H1 (cell line): ENCODE data around the gene NUP43. TPM values are rescaled to one million over a fixed set of nuclear protein-coding genes. Genes with fewer than 3 reads are reported as not detected.
"Not testable (repeated sequence)": the region's sequence is repeated elsewhere in the genome, so short reads cannot be mapped to it uniquely, and the experiment has no call there.

Experiments used
- CTCF ChIA-PET: fragments of 300-600 bp; sonication (Branson Sonifier 250); formaldehyde crosslinking; loops from one replicate; lab custom pipeline; 2021; ENCODE audit not compliant: partially characterized antibody; lab: Charles Lee
- POLR2A ChIA-PET: fragments of 300-600 bp; sonication (Branson Sonifier 250); formaldehyde crosslinking; loops from one replicate; lab custom pipeline; 2021; ENCODE audit warnings: inconsistent platforms; ENCODE audit not compliant: partially characterized antibody; lab: Charles Lee
- DNase-seq, 2 experiments: peaks; one replicate each; pipeline versions ENCODE4 v3.0.0 to v3.0.0-alpha.2; 2010 to 2022; ENCODE audit warnings: low spot score in 2 of 2, low read depth in 1 of 2, mixed read lengths in 1 of 2
- FAIRE-seq: peaks from 2 replicates; lab custom pipeline; 2011; peaks lifted over from hg19 to GRCh38; lab: Jason Lieb, UNC
- H2AFZ ChIP-seq: 2 replicates; pipeline ENCODE4 v1.8.1; 2012; ENCODE audit warnings: low read length, inconsistent platforms
- H2AK5ac ChIP-seq: 2 replicates; pipeline ENCODE4 v1.6.1; 2013; ENCODE audit warnings: low read depth, low read length
- H2BK120ac ChIP-seq: replicated peaks from 2 replicates; pipeline ENCODE3; 2013; ENCODE audit warnings: low read depth, low read length, inconsistent platforms
- H2BK12ac ChIP-seq: 2 replicates; pipeline ENCODE4 v1.6.1; 2013; ENCODE audit warnings: low read depth, low read length
- H2BK15ac ChIP-seq: 2 replicates; pipeline ENCODE4 v1.6.1; 2013; ENCODE audit warnings: low read length
- H2BK20ac ChIP-seq: 2 replicates; pipeline ENCODE4 v1.6.1; 2013; ENCODE audit warnings: low read length
- H2BK5ac ChIP-seq: 2 replicates; pipeline ENCODE4 v1.6.1; 2013; ENCODE audit warnings: low read depth, low read length
- H3K14ac ChIP-seq: 2 replicates; pipeline ENCODE4 v1.6.1; 2013; ENCODE audit warnings: inconsistent platforms; ENCODE audit not compliant: insufficient read length
- H3K18ac ChIP-seq: 2 replicates; pipeline ENCODE4 v1.6.1; 2013; ENCODE audit warnings: low read length; ENCODE audit errors: extremely low read depth
- H3K23ac ChIP-seq: 2 replicates; pipeline ENCODE4 v1.6.1; 2013; ENCODE audit warnings: inconsistent platforms; ENCODE audit not compliant: insufficient read length
- H3K23me2 ChIP-seq: 2 replicates; pipeline ENCODE4 v1.6.1; 2013; ENCODE audit warnings: low read depth, low read length
- H3K27ac ChIP-seq: 2 replicates; pipeline ENCODE4 v1.6.1; 2011; ENCODE audit warnings: low read depth, low read length, inconsistent platforms
- H3K27me3 ChIP-seq, 4 experiments: replicated peaks in 1 of 4; 1 replicate in 1 of 4; 2 replicates in 3 of 4; pipeline versions ENCODE4 v1.6.1 to v1.8.1; 2011 to 2013; ENCODE audit warnings: low read length in 3 of 4, mild to moderate bottlenecking in 3 of 4, inconsistent platforms in 2 of 4, mixed read lengths in 2 of 4, moderate library complexity in 1 of 4; ENCODE audit not compliant: control insufficient read depth in 3 of 4, insufficient read depth in 3 of 4; ENCODE audit errors: extremely low read depth in 1 of 4
- H3K36me3 ChIP-seq, 4 experiments: 2 replicates each; pipeline versions ENCODE4 v1.6.1 to v1.8.1; 2011 to 2013; ENCODE audit warnings: mild to moderate bottlenecking in 4 of 4, low read length in 3 of 4, moderate library complexity in 2 of 4, control low read depth in 1 of 4, inconsistent platforms in 1 of 4; ENCODE audit not compliant: insufficient read depth in 4 of 4, control insufficient read depth in 2 of 4
- H3K4ac ChIP-seq: replicated peaks from 2 replicates; pipeline ENCODE3; 2013; ENCODE audit warnings: low read length, low read depth, mixed read lengths, inconsistent platforms; ENCODE audit not compliant: insufficient read length
- H3K4me1 ChIP-seq, 4 experiments: replicated peaks in 1 of 4; 1 replicate in 1 of 4; 2 replicates in 3 of 4; pipeline versions ENCODE4 v1.6.1 to v1.8.1; 2011 to 2013; ENCODE audit warnings: low read length in 3 of 4, inconsistent platforms in 2 of 4, mixed read lengths in 1 of 4; ENCODE audit not compliant: insufficient read depth in 4 of 4, control insufficient read depth in 3 of 4
- H3K4me2 ChIP-seq, 2 experiments: 2 replicates each; pipeline versions ENCODE4 v1.6.1 to v1.8.1; 2011 to 2013; ENCODE audit warnings: low read depth in 2 of 2, low read length in 2 of 2, control low read depth in 1 of 2, inconsistent platforms in 1 of 2, mild to moderate bottlenecking in 1 of 2; ENCODE audit not compliant: insufficient read depth in 1 of 2
- H3K4me3 ChIP-seq, 4 experiments: fragments of 200-600, 300-600 bp in 1 of 4; sonication (generic), shearing (Covaris generic), sonication (Bioruptor Twin) in 1 of 4; 2 replicates each; pipeline versions ENCODE4 v1.5.1 to v1.8.1; 2011 to 2016; ENCODE audit warnings: low read length in 4 of 4, low read depth in 3 of 4, control low read depth in 2 of 4, inconsistent platforms in 2 of 4, mild to moderate bottlenecking in 2 of 4, mixed read lengths in 1 of 4, moderate library complexity in 1 of 4; ENCODE audit not compliant: insufficient read depth in 2 of 4; ENCODE audit errors: extremely low read depth in 1 of 4
- H3K56ac ChIP-seq: replicated peaks from 2 replicates; pipeline ENCODE3; 2013; ENCODE audit warnings: low read depth, mild to moderate bottlenecking, mixed read lengths, low read length, inconsistent platforms; ENCODE audit not compliant: insufficient read length
- H3K79me1 ChIP-seq: 2 replicates; pipeline ENCODE4 v1.6.1; 2013; ENCODE audit warnings: low read depth, low read length, control low read depth
- H3K79me2 ChIP-seq, 2 experiments: 2 replicates each; pipeline versions ENCODE4 v1.6.1 to v1.8.1; 2012 to 2013; ENCODE audit warnings: low read length in 2 of 2, mild to moderate bottlenecking in 2 of 2, inconsistent platforms in 1 of 2; ENCODE audit not compliant: insufficient read depth in 2 of 2, control insufficient read depth in 1 of 2
- H3K9ac ChIP-seq, 4 experiments: replicated peaks in 1 of 4; 1 replicate in 1 of 4; 2 replicates in 3 of 4; pipeline versions ENCODE4 v1.6.1 to v1.8.1; 2011 to 2013; ENCODE audit warnings: low read depth in 3 of 4, low read length in 3 of 4, control low read depth in 2 of 4, mild to moderate bottlenecking in 2 of 4, moderate library complexity in 2 of 4, inconsistent platforms in 1 of 4; ENCODE audit errors: extremely low read depth in 1 of 4
- H3K9me3 ChIP-seq, 2 experiments: 2 replicates each; pipeline versions ENCODE4 v1.6.1 to v1.8.1; 2012 to 2013; ENCODE audit warnings: mild to moderate bottlenecking in 2 of 2, moderate library complexity in 2 of 2, control low read depth in 1 of 2, inconsistent platforms in 1 of 2, low read depth in 1 of 2, low read length in 1 of 2, mixed read lengths in 1 of 2; ENCODE audit not compliant: insufficient read depth in 2 of 2
- H4K20me1 ChIP-seq, 2 experiments: replicated peaks in 1 of 2; 2 replicates each; pipeline versions ENCODE3 to v1.8.1; 2011 to 2013; ENCODE audit warnings: inconsistent platforms in 2 of 2, low read length in 2 of 2, mild to moderate bottlenecking in 1 of 2; ENCODE audit not compliant: insufficient read depth in 2 of 2, control insufficient read depth in 1 of 2
- H4K5ac ChIP-seq: 2 replicates; pipeline ENCODE4 v1.6.1; 2013; ENCODE audit warnings: low read length, low read depth, mixed read lengths, inconsistent platforms; ENCODE audit not compliant: insufficient read length
- H4K8ac ChIP-seq: 2 replicates; pipeline ENCODE4 v1.8.0; 2013; ENCODE audit warnings: mild to moderate bottlenecking, moderate library complexity, low read length, inconsistent platforms; ENCODE audit not compliant: insufficient read depth; ENCODE audit errors: extremely low read depth
- H4K91ac ChIP-seq: replicated peaks from 2 replicates; pipeline ENCODE3; 2013; ENCODE audit warnings: low read length, mixed read lengths, inconsistent platforms; ENCODE audit not compliant: insufficient read length
- WGBS, 2 experiments: shearing (Covaris generic) in 1 of 2; methylation state at CpG; one replicate each; pipeline versions ENCODE4 v1.1.6 to v1.1.7; 2013 to 2015; ENCODE audit warnings: low lambda C conversion rate in 2 of 2, mixed read lengths in 2 of 2, inconsistent platforms in 1 of 2, low coverage in 1 of 2, missing lambda C conversion rate in 1 of 2; ENCODE audit not compliant: insufficient replicate concordance in 2 of 2, insufficient coverage in 1 of 2, insufficient read length in 1 of 2; ENCODE audit errors: extremely low coverage in 1 of 2, missing lambda C conversion rate in 1 of 2; 5-methylcytosine and 5-hydroxymethylcytosine counted together
- polyA plus RNA-seq, 7 experiments: library from polyadenylated mRNA; depleted of rRNA in 3 of 7; stranded (reverse) in 5 of 7; unstranded in 2 of 7; fragments of >200 nt in 5 of 7; fragments of 200-250 nt in 2 of 7; gene quantifications; 1 replicate in 5 of 7; 2 replicates in 1 of 7; 4 replicates in 1 of 7; pipeline versions ENCODE4 v1.2.1 to v1.2.3, GENCODE V29; 2011 to 2013; ENCODE audit warnings: missing spikeins in 2 of 7, mixed read lengths in 2 of 7
- total RNA-seq: library from RNA; stranded (reverse); fragmentation: NEBNext Ultra II Directional; extraction: Animal tissue kit (Norgen Biotek cat#: 25700); gene quantifications from 2 replicates; pipeline ENCODE4 v1.2.1, GENCODE V29; 2021

NUP43 gene
- total and polyA plus RNA-seq, 2 of the 8 experiments (the other 6 are each of a cell fraction or from before 2014, with no cell fraction given) = 25.2 to 83.4 TPM

DNA sequence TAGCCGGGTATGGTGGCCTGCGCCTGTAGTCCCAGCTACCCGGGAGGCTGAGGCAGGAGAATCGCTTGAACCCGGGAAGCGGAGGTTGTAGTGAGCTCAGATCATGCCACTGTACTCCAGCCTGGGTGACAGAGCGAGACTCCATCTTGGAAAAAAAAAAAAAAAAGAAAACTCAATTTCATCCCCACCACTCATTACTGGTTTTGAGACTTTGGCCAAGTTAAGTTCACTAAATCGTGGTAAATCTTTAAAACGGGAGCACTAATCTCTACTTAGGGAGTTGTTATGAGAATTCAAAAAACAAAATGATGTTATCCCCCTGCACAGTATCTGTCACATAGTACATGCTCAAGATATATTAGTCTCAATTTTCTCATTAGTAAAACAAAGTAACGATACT is 1.1 kb downstream of the NUP43 start:
- not testable (repeated sequence) for H3K56ac ChIP-seq, H3K27ac ChIP-seq, H3K79me1 ChIP-seq, H4K20me1 ChIP-seq, H3K9me3 ChIP-seq, H2AK5ac ChIP-seq, H2BK120ac ChIP-seq, H2AFZ ChIP-seq, H4K91ac ChIP-seq, H3K18ac ChIP-seq, H3K4ac ChIP-seq, H3K4me1 ChIP-seq, H4K5ac ChIP-seq, H2BK5ac ChIP-seq, H3K23ac ChIP-seq, H3K23me2 ChIP-seq, DNase-seq, H2BK15ac ChIP-seq, H3K27me3 ChIP-seq, H2BK20ac ChIP-seq, H4K8ac ChIP-seq, H3K14ac ChIP-seq, FAIRE-seq, H2BK12ac ChIP-seq
- Histone ChIP-seq H3K79me2 (peaks cover 0 to 16% of the 10 kb centered on the region in 2 experiments; a peak in 3 of 4 replicates), H3K9ac (peak overlapping the region in 1 of 4 experiments; percentile 91; a peak in 2 of 7 replicates), H3K36me3 (peaks cover 6 to 35% (median 25%) of the 10 kb centered on the region in 4 experiments; a peak in 7 of 8 replicates), H3K4me2 (peak overlapping the region; percentile 32 to 73), H3K4me3 (peak overlapping the region in 3 of 4 experiments; percentile 76 to 98 (median 91); a peak in 5 of 8 replicates)
- WGBS, 2 experiments = 82% methylated on average over 9 of the region's 10 CpGs; no CpG with 5 or more reads in 1 of the 2 experiments
- ChIA-PET POLR2A (interaction anchor here (3.4 kb wide), 1 partner anchor 28 kb away, joined by 18 read pairs; the partner anchor contains the start of gene LATS1), CTCF (interaction anchor here (0.6 to 1.7 kb wide), 4 partner anchors 10 to 184 kb away, joined by 3 to 5 read pairs (median 4); no protein-coding TSS in a partner anchor)
